ENCODE measurements around the gene GAS7. TPM values are rescaled to one million over a fixed set of nuclear protein-coding genes. Genes with fewer than 3 reads are reported as not detected.

The GAS7 gene
- total RNA-seq: 0.20 TPM in 1 of 2 replicates, not detected in the other

GRCh38 chr17:10198509-10199249, at the start of gene GAS7:
GAS7 (minus strand) TSS chr17:10198606.
- DNase-seq (ENCODE audit: low read depth): no peak

- DNase-seq (ENCODE audit: low read depth): no peak
Observed at GRCh38 chr17:10247810-10248209, 49.4 kb upstream of the GAS7 start.

- DNase-seq (ENCODE audit: low read depth): no peak
Observed at GRCh38 chr17:10243883-10244844, 45.8 kb upstream of the GAS7 start.

GRCh38 chr17:10241781-10242180, 43.4 kb upstream of the GAS7 start:
- DNase-seq (ENCODE audit: low read depth): no peak

GRCh38 chr17:10238661-10239060, 40.3 kb upstream of the GAS7 start:
- DNase-seq (ENCODE audit: low read depth): no peak

GRCh38 chr17:10234033-10234432, 35.6 kb upstream of the GAS7 start:
- no peak for DNase-seq (ENCODE audit: low read depth)

- no peak for DNase-seq (ENCODE audit: low read depth)
Observed at GRCh38 chr17:10233161-10233560, 34.8 kb upstream of the GAS7 start.

- no peak for DNase-seq (ENCODE audit: low read depth)
Observed at GRCh38 chr17:10229181-10229580, 30.8 kb upstream of the GAS7 start.

- DNase-seq (ENCODE audit: low read depth): no peak
Observed at GRCh38 chr17:10226930-10227695, 28.7 kb upstream of the GAS7 start.

GRCh38 chr17:10224582-10225195, 26.3 kb upstream of the GAS7 start:
- no peak for DNase-seq (ENCODE audit: low read depth)

- DNase-seq (ENCODE audit: low read depth): no peak
Observed at GRCh38 chr17:10219193-10219592, 20.8 kb upstream of the GAS7 start.

GRCh38 chr17:10217916-10218315, 19.5 kb upstream of the GAS7 start:
- DNase-seq (ENCODE audit: low read depth): no peak

- DNase-seq (ENCODE audit: low read depth): no peak
Observed at GRCh38 chr17:10216213-10216938, 18.0 kb upstream of the GAS7 start.

GRCh38 chr17:10215286-10215685, 16.9 kb upstream of the GAS7 start:
- DNase-seq (ENCODE audit: low read depth): no peak

GRCh38 chr17:10211666-10212065, 13.3 kb upstream of the GAS7 start:
- DNase-seq (ENCODE audit: low read depth): no peak

- peak; percentile 7 for DNase-seq (ENCODE audit: low read depth)
Observed at GRCh38 chr17:10210151-10210574, 11.8 kb upstream of the GAS7 start.

- DNase-seq (ENCODE audit: low read depth): no peak
Observed at GRCh38 chr17:10208604-10209193, 10.3 kb upstream of the GAS7 start.

- no peak for DNase-seq (ENCODE audit: low read depth)
Observed at GRCh38 chr17:10207153-10207552, 8.7 kb upstream of the GAS7 start.

GRCh38 chr17:10205549-10206185, 7.3 kb upstream of the GAS7 start:
- no peak for DNase-seq (ENCODE audit: low read depth)

GRCh38 chr17:10201680-10202079, 3.3 kb upstream of the GAS7 start:
- DNase-seq (ENCODE audit: low read depth): no peak

All from renal cortical epithelial cell (primary cell).